ENCODE measurements around the gene SSH2.
"Not testable (repeated sequence)": the region's sequence is repeated elsewhere in the genome, so short reads cannot be mapped to it uniquely, and the experiment has no call there.

SSH2 gene

DNA sequence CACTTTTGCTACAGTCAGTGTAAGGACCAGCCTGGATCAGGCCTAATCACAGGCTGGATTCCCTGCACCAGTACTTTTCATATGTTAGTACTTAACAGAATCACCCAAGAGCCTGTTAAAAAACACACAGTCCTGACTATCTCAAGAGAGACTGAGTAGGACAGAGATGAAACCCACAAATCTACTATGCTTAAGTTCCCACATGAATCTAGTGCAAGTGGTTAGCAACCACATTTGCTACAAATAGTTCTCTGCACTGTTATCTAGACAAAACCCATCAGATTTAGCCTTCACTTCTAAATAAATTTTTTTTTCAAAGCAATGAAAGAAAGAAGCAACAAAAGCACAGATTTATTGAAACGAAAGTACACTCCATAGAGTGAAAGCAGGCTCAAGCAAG lies 38.9 kb downstream of the SSH2 start:
- no peaks in the 10 kb centered on the region for H3K4me1 ChIP-seq
- no peaks in the 10 kb centered on the region for H3K9me3 ChIP-seq
- no peak overlapping the region for H3K4me3 ChIP-seq (ENCODE audit: low read depth, low read length)
- H3K27me3 ChIP-seq, result no peaks in the 10 kb centered on the region
- DNase-seq, result no peak
- TF ChIP-seq, protein P1, sequence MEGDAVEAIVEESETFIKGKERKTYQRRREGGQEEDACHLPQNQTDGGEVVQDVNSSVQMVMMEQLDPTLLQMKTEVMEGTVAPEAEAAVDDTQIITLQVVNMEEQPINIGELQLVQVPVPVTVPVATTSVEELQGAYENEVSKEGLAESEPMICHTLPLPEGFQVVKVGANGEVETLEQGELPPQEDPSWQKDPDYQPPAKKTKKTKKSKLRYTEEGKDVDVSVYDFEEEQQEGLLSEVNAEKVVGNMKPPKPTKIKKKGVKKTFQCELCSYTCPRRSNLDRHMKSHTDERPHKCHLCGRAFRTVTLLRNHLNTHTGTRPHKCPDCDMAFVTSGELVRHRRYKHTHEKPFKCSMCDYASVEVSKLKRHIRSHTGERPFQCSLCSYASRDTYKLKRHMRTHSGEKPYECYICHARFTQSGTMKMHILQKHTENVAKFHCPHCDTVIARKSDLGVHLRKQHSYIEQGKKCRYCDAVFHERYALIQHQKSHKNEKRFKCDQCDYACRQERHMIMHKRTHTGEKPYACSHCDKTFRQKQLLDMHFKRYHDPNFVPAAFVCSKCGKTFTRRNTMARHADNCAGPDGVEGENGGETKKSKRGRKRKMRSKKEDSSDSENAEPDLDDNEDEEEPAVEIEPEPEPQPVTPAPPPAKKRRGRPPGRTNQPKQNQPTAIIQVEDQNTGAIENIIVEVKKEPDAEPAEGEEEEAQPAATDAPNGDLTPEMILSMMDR (IDR thresholded peaks at IDR 0.05; ENCODE audit: low read depth, low read length), result no peak
- H3K36me3 ChIP-seq, result no peaks in the 10 kb centered on the region

DNA sequence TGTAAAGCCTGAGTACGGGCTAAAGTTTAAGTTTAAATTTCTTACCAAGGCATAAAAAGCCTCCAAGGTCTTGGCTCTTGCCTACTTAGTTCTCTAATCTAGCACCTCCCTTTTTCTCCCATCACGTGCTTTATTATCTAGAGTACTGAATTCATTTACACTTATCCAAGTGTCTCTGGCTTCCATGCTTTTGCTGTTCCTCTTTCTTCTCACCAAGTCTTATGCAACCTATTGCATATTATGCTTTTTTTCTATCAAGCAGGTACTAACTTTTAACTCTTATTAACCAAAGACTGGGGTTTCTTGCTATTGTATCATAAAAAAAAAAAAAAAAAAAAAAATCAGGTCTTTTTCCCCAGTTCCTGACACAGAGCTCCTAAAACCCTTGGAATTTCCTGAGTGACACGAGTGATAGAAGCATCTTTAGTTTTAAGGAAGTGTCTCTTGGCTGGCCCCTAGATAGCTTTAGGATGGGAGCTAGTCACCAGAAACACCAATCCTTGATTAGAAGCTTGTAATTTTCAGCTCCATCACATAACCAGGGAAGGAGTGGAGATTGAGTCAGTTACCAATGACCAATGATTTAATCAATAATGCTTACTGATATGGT lies 44.9 kb downstream of the SSH2 start:
- H3K9me3 ChIP-seq, result no peaks in the 10 kb centered on the region
- H3K4me1 ChIP-seq, result no peaks in the 10 kb centered on the region
- H3K36me3 ChIP-seq, result no peaks in the 10 kb centered on the region
- no peak overlapping the region for H3K4me3 ChIP-seq (ENCODE audit: low read depth, low read length)
- DNase-seq, result no peak
- H3K27me3 ChIP-seq, result no peaks in the 10 kb centered on the region
- TF ChIP-seq, protein P1 (IDR thresholded peaks at IDR 0.05; ENCODE audit: low read depth, low read length), result no peak

DNA sequence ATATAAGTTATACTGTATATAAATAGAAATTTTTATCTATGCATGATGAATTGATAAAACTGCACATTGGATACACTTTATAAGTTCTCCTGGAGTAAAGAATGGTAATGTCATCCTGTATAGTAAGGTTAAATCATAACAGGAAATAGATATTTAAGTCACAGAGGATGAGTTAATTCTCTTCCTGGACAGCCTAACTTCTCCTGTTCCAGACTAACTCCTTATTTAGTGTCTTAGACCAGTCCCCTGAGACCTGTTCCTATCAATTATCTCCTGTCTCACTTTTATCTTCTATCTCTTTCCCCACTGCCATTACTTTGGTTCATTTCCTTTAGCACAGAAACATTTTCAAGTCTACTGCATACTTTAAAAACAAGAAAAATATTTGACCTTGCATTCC lies 46.5 kb downstream of the SSH2 start:
- no peaks in the 10 kb centered on the region for H3K27me3 ChIP-seq
- H3K4me1 ChIP-seq, result no peaks in the 10 kb centered on the region
- TF ChIP-seq, protein P1 (IDR thresholded peaks at IDR 0.05; ENCODE audit: low read depth, low read length), result no peak
- no peaks in the 10 kb centered on the region for H3K9me3 ChIP-seq
- no peaks in the 10 kb centered on the region for H3K36me3 ChIP-seq
- no peak overlapping the region for H3K4me3 ChIP-seq (ENCODE audit: low read depth, low read length)
- DNase-seq, result no peak

- DNase-seq, result no peak
- Histone ChIP-seq H3K4me1 (no peaks in the 10 kb centered on the region), H3K4me3 (ENCODE audit: low read depth, low read length) (no peak overlapping the region), H3K9me3 (no peaks in the 10 kb centered on the region), H3K36me3 (no peaks in the 10 kb centered on the region), H3K27me3 (no peaks in the 10 kb centered on the region)
- TF ChIP-seq, protein P1 (IDR thresholded peaks at IDR 0.05; ENCODE audit: low read depth, low read length), result no peak
Observed at GRCh38 chr17:29881256-29881655, 48.8 kb downstream of the SSH2 start.

GRCh38 chr17:29880031-29880430 lies 50.0 kb downstream of the SSH2 start:
- no peaks in the 10 kb centered on the region for H3K4me1 ChIP-seq
- H3K4me3 ChIP-seq (ENCODE audit: low read depth, low read length), result no peak overlapping the region
- no peaks in the 10 kb centered on the region for H3K9me3 ChIP-seq
- TF ChIP-seq, protein P1 (IDR thresholded peaks at IDR 0.05; ENCODE audit: low read depth, low read length), result no peak
- H3K27me3 ChIP-seq, result no peaks in the 10 kb centered on the region
- no peaks in the 10 kb centered on the region for H3K36me3 ChIP-seq
- no peak for DNase-seq

DNA sequence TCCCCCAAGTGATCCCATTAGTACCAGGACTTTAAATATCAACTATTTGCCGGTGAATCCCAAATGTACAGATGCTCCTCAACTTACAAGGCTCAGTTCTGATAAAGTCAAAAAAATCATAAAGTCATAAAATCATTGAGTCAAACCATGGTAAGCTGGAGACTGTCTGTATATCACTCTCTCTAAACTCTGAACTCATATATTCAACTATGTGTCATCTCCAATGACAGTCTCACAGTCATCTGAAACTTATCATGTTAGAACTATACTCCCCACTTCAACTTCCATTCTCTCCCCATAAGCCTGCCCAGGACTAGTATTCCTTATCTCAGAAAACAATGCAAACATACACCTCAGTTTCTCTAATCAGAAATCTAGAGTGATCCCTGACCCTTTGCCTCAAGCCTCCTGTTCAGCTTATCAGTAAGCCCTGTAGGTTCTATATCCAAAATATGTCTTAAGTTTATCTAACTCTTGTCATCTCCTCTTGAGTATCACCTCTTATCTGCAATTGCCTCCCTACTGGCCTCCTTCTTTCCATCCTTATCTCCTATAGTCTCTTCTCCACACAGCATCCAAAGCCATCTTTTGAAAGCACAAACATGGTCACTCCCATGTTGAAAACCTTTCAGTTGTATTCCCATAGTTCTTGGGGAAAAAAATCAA lies 55.0 kb downstream of the SSH2 start:
- no peaks in the 10 kb centered on the region for H3K4me1 ChIP-seq
- TF ChIP-seq, protein P1 (IDR thresholded peaks at IDR 0.05; ENCODE audit: low read depth, low read length), result no peak
- H3K36me3 ChIP-seq, result no peaks in the 10 kb centered on the region
- no peak for DNase-seq
- no peaks in the 10 kb centered on the region for H3K9me3 ChIP-seq
- no peaks in the 10 kb centered on the region for H3K27me3 ChIP-seq
- no peak overlapping the region for H3K4me3 ChIP-seq (ENCODE audit: low read depth, low read length)

DNA sequence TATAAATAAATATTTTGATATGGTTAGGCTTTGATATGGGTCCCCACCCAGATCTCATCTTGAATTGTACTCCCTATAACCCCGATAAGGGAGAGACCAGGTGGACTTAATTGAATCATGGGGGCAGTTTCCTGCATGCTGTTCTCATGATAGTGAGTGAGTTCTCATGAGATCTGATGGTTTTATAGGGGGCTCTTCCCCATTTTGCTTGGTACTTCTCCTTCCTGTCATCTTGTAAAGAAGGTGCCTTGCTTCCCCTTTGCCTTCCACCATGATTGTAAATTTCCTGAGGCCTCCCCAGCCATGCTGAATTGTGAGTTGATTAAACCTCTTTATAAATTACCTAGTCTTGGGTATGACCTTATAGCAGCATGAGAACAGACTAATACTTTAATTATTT lies 55.7 kb downstream of the SSH2 start:
- not testable (repeated sequence) for H3K27me3 ChIP-seq; DNase-seq; H3K9me3 ChIP-seq; H3K4me1 ChIP-seq; H3K36me3 ChIP-seq; H3K4me3 ChIP-seq (ENCODE audit: low read depth, low read length)

Measured in BE2C (cell line).